Esophagus squamous epithelium (tissue), 4 donors: ENCODE measurements around the gene POLE4.

ENCODE experiments used
- CTCF ChIP-seq, 6 experiments: fragments of 450-650 bp in 4 of 6; fragments of 200-600 bp in 2 of 6; sonication (generic) in 2 of 6; IDR thresholded peaks; one replicate each; pipeline ENCODE4 v1.5.1; 2016 to 2019; ENCODE audit warnings: antibody characterized with exemption in 6 of 6, mild to moderate bottlenecking in 4 of 6, moderate library complexity in 4 of 6
- POLR2A ChIP-seq, 4 donors: fragments of 450-650 bp; IDR thresholded peaks; one replicate each; pipeline ENCODE4 v1.6.1; 2017; ENCODE audit warnings: antibody characterized with exemption in 4 of 4, mild to moderate bottlenecking in 4 of 4, moderate library complexity in 3 of 4

- peak in 3 of 4 donors; percentile 78 to 90 (median 78) for TF ChIP-seq POLR2A (IDR thresholded peaks at IDR 0.05)
- TF ChIP-seq CTCF (IDR thresholded peaks at IDR 0.05) = peak in 2 of 6 experiments; percentile 19 to 22
Measured at GRCh38 chr2:74958274-74959105, at the start of gene POLE4.
